BE2C (cell line): Measurements from ENCODE around the gene RPAP3.
"Not testable (repeated sequence)": the region's sequence is repeated elsewhere in the genome, so short reads cannot be mapped to it uniquely, and the experiment has no call there.

Source experiments
- DNase-seq: peaks from one replicate; pipeline ENCODE4 v3.0.0-alpha.2; 2020
- H3K27me3 ChIP-seq: fragments of 250-450 bp; sonication (Bioruptor Pico); 2 replicates; pipeline ENCODE4 v1.5.1; 2020; ENCODE audit warnings: mild to moderate bottlenecking
- H3K36me3 ChIP-seq: fragments of 250-450 bp; sonication (Bioruptor Pico); 2 replicates; pipeline ENCODE4 v1.5.1; 2020; ENCODE audit warnings: mild to moderate bottlenecking
- H3K4me1 ChIP-seq: fragments of 250-450 bp; sonication (Bioruptor Pico); 2 replicates; pipeline ENCODE4 v1.5.1; 2020
- H3K4me3 ChIP-seq: 2 replicates; pipeline ENCODE4 v1.5.1; 2011; ENCODE audit warnings: low read depth, low read length
- H3K9me3 ChIP-seq: fragments of 250-450 bp; sonication (Bioruptor Pico); 2 replicates; pipeline ENCODE4 v1.5.1; 2020
- CTCF ChIP-seq: IDR thresholded peaks from 2 replicates; pipeline ENCODE4 v1.5.1; 2012; ENCODE audit warnings: mild to moderate bottlenecking, low read depth, low read length

RPAP3 gene

GRCh38 chr12:47672068-47672467, 33.8 kb downstream of the RPAP3 start:
- Histone ChIP-seq H3K9me3 (no peaks in the 10 kb centered on the region), H3K36me3 (peaks cover 18% of the 10 kb centered on the region), H3K4me3 (no peak overlapping the region), H3K27me3 (no peaks in the 10 kb centered on the region), H3K4me1 (no peaks in the 10 kb centered on the region)
- DNase-seq = no peak
- TF ChIP-seq CTCF = no peak

- H3K36me3 ChIP-seq = peaks cover 17% of the 10 kb centered on the region
- not testable (repeated sequence) for H3K4me3 ChIP-seq, DNase-seq, H3K4me1 ChIP-seq, H3K27me3 ChIP-seq, H3K9me3 ChIP-seq
Measured at GRCh38 chr12:47667935-47668334, 37.9 kb downstream of the RPAP3 start.

- no peak for DNase-seq
- Histone ChIP-seq H3K4me1 (peaks cover 3% of the 10 kb centered on the region; the same call in 1 of the 2 replicates), H3K4me3 (no peak overlapping the region), H3K9me3 (no peaks in the 10 kb centered on the region), H3K27me3 (no peaks in the 10 kb centered on the region), H3K36me3 (no peaks in the 10 kb centered on the region)
- TF ChIP-seq CTCF = no peak
Measured at GRCh38 chr12:47652521-47653234, 53.2 kb downstream of the RPAP3 start.

- TF ChIP-seq CTCF = peak; percentile 77
- Histone ChIP-seq H3K27me3 (no peaks in the 10 kb centered on the region), H3K36me3 (no peaks in the 10 kb centered on the region), H3K4me3 (peak overlapping the region; percentile 29), H3K9me3 (no peaks in the 10 kb centered on the region), H3K4me1 (peaks cover 3% of the 10 kb centered on the region; the same call in 1 of the 2 replicates)
- DNase-seq = peak; percentile 60
Measured at GRCh38 chr12:47651368-47652254, 54.2 kb downstream of the RPAP3 start.

- H3K27me3 ChIP-seq = no peaks in the 10 kb centered on the region
- H3K4me1 ChIP-seq = peaks cover 3% of the 10 kb centered on the region; the same call in 1 of the 2 replicates
- no peaks in the 10 kb centered on the region for H3K9me3 ChIP-seq
- DNase-seq = no peak
- TF ChIP-seq CTCF = no peak
- no peaks in the 10 kb centered on the region for H3K36me3 ChIP-seq
- no peak overlapping the region for H3K4me3 ChIP-seq
Measured at GRCh38 chr12:47650469-47650868, 55.4 kb downstream of the RPAP3 start.

GRCh38 chr12:47649381-47649780, 56.4 kb downstream of the RPAP3 start:
- Histone ChIP-seq H3K36me3 (no peaks in the 10 kb centered on the region), H3K27me3 (no peaks in the 10 kb centered on the region), H3K4me1 (peaks cover 3% of the 10 kb centered on the region; the same call in 1 of the 2 replicates), H3K9me3 (no peaks in the 10 kb centered on the region), H3K4me3 (no peak overlapping the region)
- TF ChIP-seq CTCF = no peak
- DNase-seq = no peak
